ENCODE data around the gene WNT9A.

- TF ChIP-seq ATF3 (CRISPR knock-in tag; conservative IDR thresholded peaks at IDR 0.05) (no peak), CTCF (IDR thresholded peaks at IDR 0.05) (no peak), USF2 (CRISPR knock-in tag; IDR thresholded peaks at IDR 0.05) (no peak), E2F4 (CRISPR knock-in tag; IDR thresholded peaks at IDR 0.05; ENCODE audit: borderline replicate concordance, low read depth) (no peak)
These were observed 55.0 kb downstream of the WNT9A start for GRCh38 chr1:227892489-227893299.
